Stimulated activated CD4-positive, alpha-beta T cell treated with anti-CD3 and anti-CD28 coated beads, Interleukin-1b, Interleukin-23, amount 100 ng/mL, for 48 hours (primary cell): ENCODE data around the gene SCAMP2.

Experiments used
- DNase-seq: peaks from one replicate; pipeline ENCODE4 v3.0.0-alpha.2; 2020

The SCAMP2 gene

GRCh38 chr15:74815961-74816360 lies 57.2 kb downstream of the SCAMP2 start:
- no peak for DNase-seq

GRCh38 chr15:74815121-74815934 lies 57.8 kb downstream of the SCAMP2 start:
- DNase-seq = no peak

- no peak for DNase-seq
Observed at GRCh38 chr15:74812533-74812932, 60.6 kb downstream of the SCAMP2 start, which contains the start of gene LMAN1L. Gene LMAN1L, plus strand, starts transcription at chr15:74812835. Its CDS starts 20 bp downstream, at chr15:74812855.

GRCh38 chr15:74809956-74810355 lies 63.2 kb downstream of the SCAMP2 start:
- DNase-seq = no peak

GRCh38 chr15:74809242-74809641 lies 63.9 kb downstream of the SCAMP2 start:
- no peak for DNase-seq

- no peak for DNase-seq
Observed at GRCh38 chr15:74808840-74809229, 64.3 kb downstream of the SCAMP2 start.

GRCh38 chr15:74808078-74808839 lies 64.9 kb downstream of the SCAMP2 start:
- no peak for DNase-seq

GRCh38 chr15:74807282-74807681 lies 65.9 kb downstream of the SCAMP2 start:
- no peak for DNase-seq

GRCh38 chr15:74804935-74805334 lies 68.2 kb downstream of the SCAMP2 start:
- DNase-seq = no peak

- DNase-seq = no peak
Observed at GRCh38 chr15:74802862-74803447, 70.2 kb downstream of the SCAMP2 start.

- no peak for DNase-seq
Observed at GRCh38 chr15:74802290-74802689, 70.9 kb downstream of the SCAMP2 start.

GRCh38 chr15:74801311-74801997 lies 71.7 kb downstream of the SCAMP2 start:
- DNase-seq = no peak

GRCh38 chr15:74800559-74801094 lies 72.5 kb downstream of the SCAMP2 start:
- no peak for DNase-seq

GRCh38 chr15:74799856-74800558 lies 73.2 kb downstream of the SCAMP2 start:
- DNase-seq = peak; percentile 84

- no peak for DNase-seq
Observed at GRCh38 chr15:74799255-74799855, 73.8 kb downstream of the SCAMP2 start.

GRCh38 chr15:74798388-74799254 lies 74.5 kb downstream of the SCAMP2 start:
- DNase-seq = no peak

- DNase-seq = peak; percentile 63
Observed at GRCh38 chr15:74795966-74796625, 77.1 kb downstream of the SCAMP2 start.

GRCh38 chr15:74794970-74795349 lies 78.2 kb downstream of the SCAMP2 start:
- DNase-seq = no peak

- DNase-seq = no peak
Observed at GRCh38 chr15:74794248-74794969, 78.8 kb downstream of the SCAMP2 start.
